K562 (cell line): ENCODE data around the gene LST1. TPM values are rescaled to one million over a fixed set of nuclear protein-coding genes. Genes with fewer than 3 reads are reported as not detected.

ENCODE experiments used
- BRF2 ChIP-seq: IDR thresholded peaks from 3 replicates; pipeline ENCODE4 v1.6.1; 2011; ENCODE audit warnings: borderline replicate concordance, mild to moderate bottlenecking; ENCODE audit not compliant: insufficient read length, insufficient read depth
- CTCFL ChIP-seq: IDR thresholded peaks from 2 replicates; pipeline ENCODE4 v1.6.1; 2011; ENCODE audit warnings: borderline replicate concordance, low read depth, mild to moderate bottlenecking, moderate library complexity, low read length; ENCODE audit not compliant: insufficient read depth, poor library complexity, severe bottlenecking
- ETV6 ChIP-seq, 3 experiments: fragments of 150-350 bp in 1 of 3; sonication (generic) in 1 of 3; formaldehyde crosslinking in 1 of 3; IDR thresholded peaks; 2 replicates each; pipeline versions ENCODE4 v1.6.1 to v1.8.0; 2014 to 2022; ENCODE audit warnings: borderline replicate concordance in 2 of 3, low read depth in 2 of 3, antibody characterized with exemption in 1 of 3, low read length in 1 of 3, mild to moderate bottlenecking in 1 of 3, missing genetic modification reagents in 1 of 3
- EZH2 ChIP-seq: IDR thresholded peaks from 2 replicates; pipeline ENCODE4 v1.6.1; 2012; ENCODE audit warnings: low read depth, mild to moderate bottlenecking, inconsistent platforms, low read length, borderline replicate concordance
- HNRNPH1 ChIP-seq: fragments of 200-400 bp; formaldehyde crosslinking; optimal IDR thresholded peaks from 2 replicates; pipeline ENCODE3; 2017; ENCODE audit warnings: low read depth, mild to moderate bottlenecking, low read length, moderate library complexity
- NR2C1 ChIP-seq, 2 experiments: fragments of 450-650 bp; IDR thresholded peaks; 2 replicates each; pipeline ENCODE4 v1.6.1; 2017; ENCODE audit warnings: mild to moderate bottlenecking in 2 of 2, antibody characterized with exemption in 1 of 2, inconsistent platforms in 1 of 2, missing compliant biosample characterization in 1 of 2, missing genetic modification characterization in 1 of 2
- OTX1 ChIP-seq: fragments of 450-650 bp; formaldehyde crosslinking; IDR thresholded peaks from 2 replicates; pipeline ENCODE4 v1.4.0; 2022; ENCODE audit warnings: mild to moderate bottlenecking
- PREB ChIP-seq: sonication (generic); formaldehyde crosslinking; IDR thresholded peaks from 2 replicates; pipeline ENCODE4 v1.8.1; 2023; ENCODE audit warnings: mild to moderate bottlenecking, missing genetic modification reagents
- SMAD4 ChIP-seq: fragments of 250-450 bp; sonication (Bioruptor Pico); conservative IDR thresholded peaks from 2 replicates; pipeline ENCODE4 v1.8.0; 2021; ENCODE audit warnings: inconsistent platforms, mild to moderate bottlenecking, moderate library complexity
- STAG1 ChIP-seq: sonication (generic); formaldehyde crosslinking; IDR thresholded peaks from 2 replicates; pipeline ENCODE4 v1.5.0; 2020; ENCODE audit warnings: missing genetic modification reagents, borderline replicate concordance
- ZFP30 ChIP-seq: fragments of 250-450 bp; sonication (Bioruptor Pico); IDR thresholded peaks from 2 replicates; pipeline ENCODE4 v1.8.0; 2022; ENCODE audit warnings: moderate library complexity, mild to moderate bottlenecking, inconsistent platforms, borderline replicate concordance
- ZNF592 ChIP-seq: fragments of 450-650 bp; IDR thresholded peaks from 2 replicates; pipeline ENCODE4 v1.6.1; 2017; ENCODE audit warnings: antibody characterized with exemption, mild to moderate bottlenecking
- ZNF639 ChIP-seq, 2 experiments: fragments of 200-800 bp in 1 of 2; sonication (Bioruptor generic) in 1 of 2; sonication (generic) in 1 of 2; formaldehyde crosslinking in 1 of 2; IDR thresholded peaks in 1 of 2; conservative IDR thresholded peaks in 1 of 2; 2 replicates each; pipeline versions ENCODE4 v1.5.0 to v1.6.1; 2016 to 2020; ENCODE audit warnings: missing compliant biosample characterization in 1 of 2, missing genetic modification characterization in 1 of 2, missing genetic modification reagents in 1 of 2
- ZNF696 ChIP-seq: fragments of 250-450 bp; sonication (Bioruptor Pico); conservative IDR thresholded peaks from 2 replicates; pipeline ENCODE4 v1.4.0; 2020; ENCODE audit warnings: mild to moderate bottlenecking, moderate library complexity
- ZNF75A ChIP-seq: fragments of 450-650 bp; formaldehyde crosslinking; IDR thresholded peaks from 2 replicates; pipeline ENCODE4 v1.4.0; 2020; ENCODE audit warnings: mild to moderate bottlenecking
- ZNF77 ChIP-seq: fragments of 250-450 bp; sonication (Bioruptor Pico); IDR thresholded peaks from 2 replicates; pipeline ENCODE4 v1.5.0; 2020
- polyA plus RNA-seq, 8 experiments: library from polyadenylated mRNA; depleted of rRNA in 4 of 8; stranded (reverse) in 5 of 8; unstranded in 3 of 8; fragments of >200 nt; fragmentation: Nextera tagmentation in 2 of 8; fragmentation: Illumina TruSeq in 1 of 8; extraction: Ambion mirVana in 2 of 8; extraction: Trizol in 1 of 8; gene quantifications; 2 replicates each; pipeline versions ENCODE4 v1.2.1 to v1.2.3, GENCODE V29; 2011 to 2014; ENCODE audit warnings: inconsistent platforms in 1 of 8, missing spikeins in 1 of 8
- total RNA-seq, 7 experiments: library from RNA; depleted of rRNA in 6 of 7; stranded (reverse); fragments of >200 nt in 6 of 7; fragmentation: Illumina TruSeq in 2 of 7; extraction: Trizol in 2 of 7; gene quantifications; 2 replicates each; pipeline versions ENCODE4 v1.2.1 to v1.2.3, GENCODE V29; 2011 to 2021; ENCODE audit warnings: low replicate concordance in 1 of 7

LST1 gene
- total and polyA plus RNA-seq, 9 of the 15 experiments (the other 6 are each of a cell fraction or from before 2014, with no cell fraction given), result 0.82 to 7.8 (median 1.7) TPM

GRCh38 chr6:31540640-31541039, 45.4 kb upstream of the LST1 start (continued):
- TF ChIP-seq BRF2 (no peak), ZNF639 (CRISPR knock-in tag; conservative IDR thresholded peaks at IDR 0.05 in 1 of 2, IDR thresholded peaks at IDR 0.05 in 1 of 2) (no peak), OTX1 (0 out of 2 replicates have a peak, but pooled peaks have one; percentile 64), CTCFL (no peak), PREB (0 out of 2 replicates have a peak, but pooled peaks have one; percentile 9), ZNF75A (CRISPR knock-in tag) (no peak), ZNF592 (no peak), EZH2 (no peak), ZFP30 (no peak), ETV6 (IDR thresholded peaks at IDR 0.05; ENCODE audit: borderline replicate concordance in 1 of 2, low read depth in 2 of 2, low read length in 1 of 2) (no peak), ETV6 (CRISPR knock-in tag; IDR thresholded peaks at IDR 0.05; ENCODE audit: borderline replicate concordance) (no peak), NR2C1 (IDR thresholded peaks at IDR 0.05) (no peak), NR2C1 (tag; IDR thresholded peaks at IDR 0.05) (no peak), STAG1 (no peak), ZNF696 (CRISPR knock-in tag) (no peak), HNRNPH1 (no peak), SMAD4 (CRISPR knock-in tag) (no peak), ZNF77 (CRISPR knock-in tag) (no peak)
